GM21619 (cell line): ENCODE results near the gene TCF3.

Source experiments
- ATAC-seq: cut with Tn5 transposase; IDR thresholded peaks from one replicate; pipeline ENCODE4 v1.9.1; 2021; ENCODE audit not compliant: unreplicated experiment

The TCF3 gene

GRCh38 chr19:1613146-1613545 is 39.3 kb downstream of the TCF3 start:
- no peak for ATAC-seq

GRCh38 chr19:1612114-1613086 is 40.0 kb downstream of the TCF3 start:
- no peak for ATAC-seq

- no peak for ATAC-seq
Observed at GRCh38 chr19:1611353-1611752, 41.1 kb downstream of the TCF3 start.

GRCh38 chr19:1610579-1610978 is 41.8 kb downstream of the TCF3 start:
- no peak for ATAC-seq

- no peak for ATAC-seq
Observed at GRCh38 chr19:1609680-1610474, 42.5 kb downstream of the TCF3 start.

- ATAC-seq = no peak
Observed at GRCh38 chr19:1609103-1609396, 43.4 kb downstream of the TCF3 start.

- no peak for ATAC-seq
Observed at GRCh38 chr19:1608359-1609102, 43.9 kb downstream of the TCF3 start.

GRCh38 chr19:1606138-1606651 is 46.2 kb downstream of the TCF3 start:
- no peak for ATAC-seq

GRCh38 chr19:1605236-1606137 is 46.9 kb downstream of the TCF3 start, which contains the start of gene UQCR11:
UQCR11 (minus strand) TSS chr19:1605462; CDS start chr19:1605409, 53 bp downstream.
- peak; percentile 78 for ATAC-seq

GRCh38 chr19:1602091-1602707 is 50.2 kb downstream of the TCF3 start:
- no peak for ATAC-seq

- no peak for ATAC-seq
Observed at GRCh38 chr19:1601613-1602064, 50.8 kb downstream of the TCF3 start.

GRCh38 chr19:1599460-1599846 is 53.0 kb downstream of the TCF3 start:
- ATAC-seq = no peak

- ATAC-seq = no peak
Observed at GRCh38 chr19:1598777-1599459, 53.5 kb downstream of the TCF3 start.

GRCh38 chr19:1593501-1593772 is 59.0 kb downstream of the TCF3 start:
- ATAC-seq = no peak

- peak; percentile 49 for ATAC-seq
Observed at GRCh38 chr19:1592755-1593500, 59.5 kb downstream of the TCF3 start, which contains the start of gene MBD3. MBD3 (minus strand) TSS chr19:1592865; CDS start chr19:1592631, 234 bp downstream.

- peak; percentile 53 for ATAC-seq
Observed at GRCh38 chr19:1592024-1592754, 60.2 kb downstream of the TCF3 start.

- no peak for ATAC-seq
Observed at GRCh38 chr19:1591421-1592023, 60.9 kb downstream of the TCF3 start.
